Measurements from ENCODE around the gene SOX6.

Gene SOX6

DNA sequence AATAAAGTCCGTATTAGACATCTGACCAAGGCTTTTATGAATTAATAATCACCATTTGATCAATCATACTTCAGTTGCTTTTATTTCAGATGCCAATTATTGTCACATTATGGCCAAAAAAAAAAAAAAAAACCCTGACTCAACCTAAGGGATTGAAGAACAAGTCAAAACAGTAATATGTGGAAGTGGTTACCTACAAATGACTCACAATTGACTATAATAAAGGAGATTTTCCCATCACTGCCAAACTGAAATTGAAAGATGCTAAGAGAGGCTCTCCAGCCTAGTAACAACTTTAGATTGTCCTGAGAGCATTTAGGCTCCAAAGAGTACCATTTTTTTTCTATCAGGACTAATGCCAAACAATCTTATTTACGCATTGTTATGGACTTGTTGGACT is 35.2 kb downstream of the SOX6 start:
- no peak for DNase-seq (ENCODE audit: low read depth in 2 of 3, low spot score in 2 of 3)

DNA sequence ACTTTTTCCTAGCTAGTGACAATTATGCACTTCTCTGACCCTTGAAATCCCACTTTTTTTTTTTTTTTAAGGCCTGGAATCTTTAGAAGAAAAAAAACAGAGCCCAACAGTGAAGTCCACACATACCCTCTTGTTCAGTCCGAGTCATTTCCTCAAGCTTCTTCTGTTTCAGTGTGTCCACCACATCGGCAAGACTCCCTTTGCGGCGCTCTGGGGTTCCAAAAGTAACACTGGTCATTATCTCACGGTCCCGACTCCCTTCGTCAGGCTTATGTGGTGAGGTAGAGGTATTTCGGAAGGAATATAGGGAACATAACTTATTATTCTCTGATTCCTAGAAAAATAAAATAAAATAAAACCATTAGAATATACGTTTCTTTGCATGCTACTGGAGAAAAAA is 38.0 kb downstream of the SOX6 start:
- no peak for DNase-seq (ENCODE audit: low read depth in 2 of 3, low spot score in 2 of 3)

DNA sequence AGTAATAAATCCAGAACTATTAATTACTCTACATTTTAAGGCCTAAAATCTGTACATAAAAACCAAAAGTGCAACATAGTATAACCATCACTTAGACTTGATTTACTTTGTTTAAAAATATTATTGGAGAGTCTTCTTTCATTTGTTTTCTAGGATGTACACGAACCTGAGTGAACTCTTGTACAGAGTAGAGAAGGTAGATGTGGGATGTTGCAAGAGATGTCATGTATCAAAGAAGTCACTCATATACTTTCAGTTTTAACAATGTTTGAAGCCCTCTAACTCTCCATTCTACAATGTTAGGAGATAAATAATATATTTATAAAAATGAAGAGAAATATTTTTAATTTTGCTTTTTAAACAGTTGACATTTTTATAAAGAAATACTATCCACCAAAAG is 38.6 kb downstream of the SOX6 start:
- DNase-seq (ENCODE audit: low read depth in 2 of 3, low spot score in 2 of 3), result no peak

- no peak for DNase-seq (ENCODE audit: low read depth in 2 of 3, low spot score in 2 of 3)
These were observed 42.5 kb downstream of the SOX6 start for GRCh38 chr11:16313846-16314245.

DNA sequence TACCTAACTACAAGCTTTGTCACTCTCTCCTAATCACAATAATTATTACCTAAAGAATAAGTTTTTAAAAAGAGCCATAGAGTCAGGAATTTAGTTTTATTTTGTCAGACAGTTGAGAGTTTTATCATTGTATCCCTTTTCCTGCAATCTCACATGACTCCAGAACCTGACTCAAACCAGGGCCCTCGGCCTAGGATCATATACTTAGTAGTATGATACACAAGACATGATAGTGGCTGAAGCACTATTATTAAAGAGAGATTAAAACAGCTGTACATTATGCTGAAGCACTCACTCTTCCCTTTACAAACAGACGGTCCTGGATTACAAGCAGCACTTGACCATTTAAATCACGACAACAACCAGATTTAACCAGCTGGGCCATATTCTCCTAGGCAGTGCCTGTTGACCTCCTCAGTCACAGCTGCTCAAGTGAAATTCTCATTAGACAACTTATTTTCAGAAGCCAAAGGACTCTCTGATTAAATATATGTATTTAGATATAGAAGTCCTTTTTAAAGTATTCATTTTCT is 44.0 kb downstream of the SOX6 start:
- no peak for DNase-seq (ENCODE audit: low read depth in 2 of 3, low spot score in 2 of 3)

DNA sequence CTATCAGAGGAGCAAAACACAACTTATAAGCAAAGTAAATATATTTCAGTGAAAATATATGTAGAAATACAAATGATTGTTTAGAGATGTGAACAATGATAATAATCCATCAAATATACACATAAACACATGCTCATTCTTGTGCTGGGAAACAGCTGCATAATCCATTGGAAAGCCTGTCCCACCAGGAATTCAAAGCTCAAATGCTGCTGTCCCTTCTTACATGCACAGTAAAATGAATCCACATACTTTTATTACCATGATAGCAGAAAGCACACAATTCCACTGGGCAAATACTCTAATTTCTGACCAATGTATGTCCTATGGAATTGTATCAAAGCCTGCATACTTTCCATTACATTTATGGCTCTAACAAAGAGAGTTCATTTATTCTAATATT is 44.5 kb downstream of the SOX6 start:
- no peak for DNase-seq (ENCODE audit: low read depth in 2 of 3, low spot score in 2 of 3)

DNA sequence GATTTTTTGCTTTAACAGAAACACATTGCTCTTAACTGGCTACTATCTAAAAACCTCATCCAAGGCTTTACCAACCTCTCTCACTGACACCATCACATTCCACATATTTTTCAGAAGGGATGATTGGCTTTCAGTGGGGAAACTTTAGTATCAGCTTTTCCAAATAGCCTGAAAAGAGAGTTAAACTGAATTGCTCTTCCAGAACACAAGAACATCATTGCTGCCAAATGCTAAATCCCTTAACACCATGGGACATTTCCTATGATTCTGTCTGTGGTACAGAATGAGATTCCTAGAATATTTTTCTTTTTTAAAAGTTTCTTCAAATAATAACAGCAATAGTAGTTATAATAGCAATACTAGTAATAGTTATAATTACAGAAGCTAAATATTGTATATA is 45.4 kb downstream of the SOX6 start:
- DNase-seq (ENCODE audit: low read depth in 2 of 3, low spot score in 2 of 3), result no peak

DNA sequence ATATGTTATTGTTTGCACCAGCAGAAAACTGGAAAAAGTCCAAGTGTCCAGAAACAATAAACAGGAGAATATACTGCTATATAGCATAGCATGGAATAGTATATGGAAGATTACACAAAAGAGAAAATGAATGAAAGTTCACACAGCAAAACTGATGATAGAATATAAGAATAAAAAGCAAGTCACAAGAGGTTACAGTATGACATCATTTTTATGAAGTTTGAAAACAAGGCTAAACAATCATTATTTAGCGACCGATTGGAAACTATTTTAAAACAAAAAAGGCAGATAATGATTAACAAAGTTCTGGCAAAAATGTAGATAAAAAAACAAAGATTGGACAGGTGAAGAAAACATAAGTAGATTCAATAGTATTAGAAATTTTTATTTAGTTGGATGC is 47.1 kb downstream of the SOX6 start:
- no peak for DNase-seq (ENCODE audit: low read depth in 2 of 3, low spot score in 2 of 3)

DNA sequence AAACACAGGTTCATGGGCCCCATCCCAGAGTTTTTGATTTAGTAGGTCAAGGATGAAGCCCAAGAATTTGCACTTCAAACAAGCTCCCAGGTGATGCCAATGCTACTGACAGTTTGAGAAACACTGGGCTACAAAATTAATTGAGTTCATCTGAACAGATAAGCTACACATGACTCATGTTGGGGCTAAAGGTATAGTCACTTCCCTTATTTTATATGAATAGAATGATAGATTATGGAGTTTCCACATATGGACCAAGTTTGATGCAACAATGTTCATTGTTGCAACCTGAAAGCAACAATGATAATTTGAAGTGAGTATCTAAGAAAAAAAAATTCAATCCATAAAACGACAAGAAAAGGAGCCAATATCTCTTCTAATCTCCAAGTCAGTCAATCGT is 54.9 kb downstream of the SOX6 start:
- DNase-seq (ENCODE audit: low read depth in 2 of 3, low spot score in 2 of 3), result no peak

DNA sequence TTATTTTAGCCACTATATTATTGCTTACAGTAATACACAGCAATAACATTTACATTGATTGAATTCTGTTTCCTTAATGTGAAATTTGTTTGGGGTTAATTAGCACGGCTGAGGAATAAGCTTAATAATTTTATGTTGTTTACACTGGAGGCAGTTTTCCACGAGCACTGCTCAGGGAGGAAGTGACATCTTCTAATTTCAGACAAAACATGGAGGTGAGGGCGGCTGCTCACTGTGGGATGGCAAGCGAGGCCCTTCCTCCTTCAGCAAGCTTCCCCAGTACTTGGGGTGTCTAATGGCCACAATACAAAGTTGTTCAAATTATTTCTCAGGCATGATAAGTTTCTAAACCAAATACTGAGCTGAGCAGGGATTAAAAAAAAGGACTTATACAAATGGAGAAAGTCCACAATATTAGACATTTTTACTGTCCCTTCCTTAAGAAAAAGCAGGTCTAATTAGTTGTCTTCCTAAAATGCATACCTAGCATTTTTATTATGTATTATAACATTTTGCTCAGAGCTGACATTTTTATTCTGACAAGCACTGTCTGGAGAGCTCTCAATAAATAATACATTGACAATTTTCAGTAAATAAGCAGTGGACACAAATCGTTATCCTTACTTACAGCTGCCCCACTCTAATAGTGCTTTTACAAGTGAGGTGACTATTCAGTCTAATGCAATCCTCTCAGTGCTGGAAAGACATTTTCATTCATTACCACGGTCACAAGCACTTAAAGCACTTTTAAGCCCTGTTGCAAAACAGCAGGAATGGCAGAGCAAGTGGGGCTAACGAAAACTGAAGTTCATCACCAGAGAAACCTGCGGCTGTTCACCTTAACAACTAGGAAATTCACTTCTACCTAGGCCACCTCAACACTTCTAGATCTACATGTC is 56.2 kb downstream of the SOX6 start:
- no peak for DNase-seq (ENCODE audit: low read depth in 2 of 3, low spot score in 2 of 3)

DNA sequence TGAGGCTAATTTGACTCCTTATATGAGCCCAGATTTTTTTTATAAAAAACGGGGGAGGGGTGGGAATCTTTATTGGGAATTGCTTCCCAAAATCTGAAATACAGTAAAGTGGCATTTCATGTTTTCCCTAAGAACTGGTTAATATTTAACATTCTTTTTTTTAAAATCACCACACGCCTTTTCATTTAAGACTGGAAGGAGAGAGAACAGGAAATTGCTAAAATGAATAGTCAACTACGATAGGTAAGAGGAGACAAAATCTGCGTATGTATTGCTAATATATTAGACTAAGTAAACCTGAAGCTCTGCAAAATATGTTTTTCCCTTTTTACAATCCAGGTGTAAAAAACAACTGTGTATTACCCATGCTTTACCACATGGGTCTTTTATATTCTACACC is 57.0 kb downstream of the SOX6 start:
- no peak for DNase-seq (ENCODE audit: low read depth in 2 of 3, low spot score in 2 of 3)

GRCh38 chr11:16297332-16297731 is 59.0 kb downstream of the SOX6 start:
- no peak for DNase-seq (ENCODE audit: low read depth in 2 of 3, low spot score in 2 of 3)

GRCh38 chr11:16296273-16296672 is 60.1 kb downstream of the SOX6 start:
- no peak for DNase-seq (ENCODE audit: low read depth in 2 of 3, low spot score in 2 of 3)

GRCh38 chr11:16295592-16295991 is 60.8 kb downstream of the SOX6 start:
- DNase-seq (ENCODE audit: low read depth in 2 of 3, low spot score in 2 of 3), result no peak

DNA sequence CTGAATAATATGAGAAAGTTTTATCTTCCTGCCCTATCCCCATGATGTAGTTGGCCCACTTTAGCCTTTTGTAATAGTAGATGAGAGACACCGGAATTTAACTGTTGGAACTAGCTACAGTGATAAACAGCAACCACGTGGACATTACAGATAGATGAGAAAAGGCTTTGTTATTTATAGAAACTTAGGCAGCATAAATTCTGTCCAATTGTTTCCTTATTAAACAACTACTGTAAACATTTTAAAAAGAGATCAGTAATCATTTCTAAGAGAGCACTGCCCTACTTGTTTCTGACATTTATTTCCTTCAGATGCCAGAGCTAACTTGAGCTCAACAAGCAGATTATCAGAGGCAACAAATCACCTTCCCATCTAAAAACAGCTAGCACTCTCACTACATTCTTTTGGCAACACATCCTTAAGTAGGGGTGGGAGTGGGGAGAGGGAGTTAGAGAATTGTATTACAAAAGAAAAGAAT is 63.1 kb downstream of the SOX6 start:
- DNase-seq (ENCODE audit: low read depth in 2 of 3, low spot score in 2 of 3), result no peak

DNA sequence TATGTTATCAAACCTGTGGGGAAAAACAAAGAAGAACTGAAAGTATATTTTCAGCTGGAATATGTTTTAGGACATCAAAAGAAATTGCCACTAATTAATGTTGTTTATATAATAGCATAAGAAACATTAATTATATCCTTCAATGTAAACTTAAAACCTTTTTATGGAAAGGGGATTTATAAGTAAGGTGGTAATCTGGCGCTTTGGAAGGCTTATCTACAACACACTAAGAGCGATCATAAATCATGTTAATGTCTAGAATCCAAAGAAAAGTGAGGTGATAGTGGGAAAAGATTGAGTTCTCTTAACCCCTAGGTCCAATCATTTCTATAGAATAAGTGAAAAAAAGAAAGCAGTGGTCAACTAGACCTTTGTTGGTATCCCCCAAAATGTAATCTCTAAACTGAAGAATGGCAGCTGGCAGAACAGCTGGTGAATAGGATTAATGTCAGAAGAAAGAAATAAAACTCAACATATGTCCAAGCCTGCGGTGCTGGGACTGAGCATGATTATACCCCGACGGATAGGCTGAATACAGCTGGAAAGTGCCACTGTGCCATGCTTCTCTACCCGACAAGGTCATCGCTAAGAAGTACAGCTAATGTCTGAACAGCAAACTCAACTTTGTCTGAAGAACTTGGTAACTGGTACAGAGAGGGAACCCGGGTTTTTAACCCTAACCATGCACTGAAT is 64.0 kb downstream of the SOX6 start:
- DNase-seq (ENCODE audit: low read depth in 2 of 3, low spot score in 2 of 3), result no peak

DNA sequence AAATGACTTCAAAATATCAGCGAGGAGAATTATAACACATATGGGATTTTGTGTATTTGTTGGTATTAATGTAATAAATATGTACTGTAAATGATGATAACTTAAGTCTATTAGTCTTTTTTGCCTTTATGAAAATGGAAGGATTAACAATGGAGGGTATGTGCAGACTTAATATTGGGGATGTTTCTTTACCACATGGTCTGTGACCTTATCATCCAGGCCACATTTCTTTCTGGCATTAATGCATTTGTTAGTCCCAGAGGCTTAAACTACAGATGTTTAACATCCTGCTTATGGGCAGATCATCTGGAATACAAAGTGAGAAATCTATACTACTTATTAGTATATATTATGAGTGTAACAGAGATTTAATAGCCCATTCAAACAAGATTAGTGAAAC is 64.6 kb downstream of the SOX6 start:
- DNase-seq (ENCODE audit: low read depth in 2 of 3, low spot score in 2 of 3), result no peak

GRCh38 chr11:16289541-16289940 is 66.8 kb downstream of the SOX6 start:
- no peak for DNase-seq (ENCODE audit: low read depth in 2 of 3, low spot score in 2 of 3)

- no peak for DNase-seq (ENCODE audit: low read depth in 2 of 3, low spot score in 2 of 3)
These were observed 68.6 kb downstream of the SOX6 start for GRCh38 chr11:16287630-16288280.

GRCh38 chr11:16286095-16286494 is 70.3 kb downstream of the SOX6 start:
- no peak for DNase-seq (ENCODE audit: low read depth in 2 of 3, low spot score in 2 of 3)

DNA sequence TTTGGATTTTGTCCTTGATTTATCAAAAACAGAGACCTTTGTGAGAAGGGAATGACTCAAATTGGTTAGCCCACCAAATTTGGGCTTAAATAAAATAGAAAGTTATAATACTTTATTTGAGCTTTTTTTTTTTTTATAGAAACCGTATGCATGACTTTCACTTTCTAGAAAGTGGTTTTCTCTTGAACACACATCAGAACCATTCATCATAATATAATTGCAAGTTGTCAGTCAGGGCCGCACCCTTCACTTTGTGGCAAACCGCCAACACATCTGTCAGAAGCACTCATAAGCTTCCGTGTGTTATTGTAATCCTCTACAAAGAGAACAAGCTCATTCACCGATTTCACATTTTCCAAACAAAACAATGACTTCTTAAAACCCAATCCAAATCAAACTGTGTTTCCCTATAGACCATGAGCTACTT is 76.1 kb downstream of the SOX6 start:
- DNase-seq (ENCODE audit: low read depth in 2 of 3, low spot score in 2 of 3), result no peak

DNA sequence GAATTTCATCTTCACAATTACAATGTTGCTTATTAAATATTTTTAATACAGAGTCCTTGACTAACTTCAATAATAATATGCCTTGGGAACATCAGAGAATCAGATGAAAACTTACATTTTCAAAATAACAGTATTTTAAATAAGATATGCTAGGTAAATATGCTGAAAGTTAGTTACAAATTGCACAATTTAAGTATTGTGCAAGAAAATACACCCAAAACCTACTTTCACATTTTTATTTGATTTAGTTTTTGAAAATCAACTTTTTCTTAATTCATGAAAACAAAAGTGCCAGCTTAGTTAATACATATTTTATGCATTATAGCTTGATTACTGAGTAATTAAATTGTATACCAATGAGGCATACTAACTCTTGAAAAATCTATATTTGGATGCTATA is 76.8 kb downstream of the SOX6 start:
- no peak for DNase-seq (ENCODE audit: low read depth in 2 of 3, low spot score in 2 of 3)

Data from activated CD8-positive, alpha-beta memory T cell treated with anti-CD3 and anti-CD28 coated beads for 48 hours (primary cell).